Keratinocyte (primary cell): ENCODE measurements around the gene INCA1. TPM values are rescaled to one million over a fixed set of nuclear protein-coding genes. Genes with fewer than 3 reads are reported as not detected.
A peak's percentile ranks its signal among the peaks of the same experiment; 100 is the strongest.

Experiments used
- DNase-seq: peaks from one replicate; pipeline ENCODE4 v3.0.0-alpha.2; 2011; ENCODE audit warnings: low read depth, missing footprints, low spot score
- FAIRE-seq: peaks from 2 replicates; lab custom pipeline; 2011; peaks lifted over from hg19 to GRCh38; lab: Jason Lieb, UNC
- H2AFZ ChIP-seq: 2 replicates; pipeline ENCODE4 v1.6.0; 2012; ENCODE audit warnings: low read length, control low read depth, inconsistent platforms; ENCODE audit not compliant: control insufficient read depth
- H3K27ac ChIP-seq: 2 replicates; pipeline ENCODE4 v1.5.1; 2011; ENCODE audit warnings: low read length; ENCODE audit not compliant: control insufficient read depth, insufficient read depth
- H3K27me3 ChIP-seq: 3 replicates; pipeline ENCODE4 v1.6.0; 2011; ENCODE audit warnings: low read length; ENCODE audit not compliant: control insufficient read depth, insufficient read depth; ENCODE audit errors: extremely low read depth
- H3K36me3 ChIP-seq, 2 experiments: 2 replicates in 1 of 2; 3 replicates in 1 of 2; pipeline ENCODE4 v1.5.1; 2011; ENCODE audit warnings: low read length in 2 of 2, mild to moderate bottlenecking in 1 of 2; ENCODE audit not compliant: control insufficient read depth in 2 of 2, insufficient read depth in 2 of 2; ENCODE audit errors: extremely low read depth in 1 of 2
- H3K4me1 ChIP-seq: 3 replicates; pipeline ENCODE4 v1.5.1; 2011; ENCODE audit warnings: low read length; ENCODE audit not compliant: control insufficient read depth, insufficient read depth; ENCODE audit errors: extremely low read depth
- H3K4me2 ChIP-seq: 3 replicates; pipeline ENCODE4 v1.6.0; 2011; ENCODE audit warnings: low read depth, low read length; ENCODE audit not compliant: control insufficient read depth, insufficient read depth; ENCODE audit errors: extremely low read depth
- H3K4me3 ChIP-seq, 3 experiments: fragments of 200-600 bp in 1 of 3; sonication (generic) in 1 of 3; 2 replicates in 2 of 3; 3 replicates in 1 of 3; pipeline ENCODE4 v1.5.1; 2011 to 2016; ENCODE audit warnings: low read length in 3 of 3, mild to moderate bottlenecking in 3 of 3, control low read depth in 2 of 3, inconsistent platforms in 1 of 3, low read depth in 1 of 3, mixed read lengths in 1 of 3, mixed run types in 1 of 3, moderate library complexity in 1 of 3; ENCODE audit not compliant: control insufficient read depth in 2 of 3, insufficient read depth in 2 of 3; ENCODE audit errors: extremely low read depth in 1 of 3
- H3K79me2 ChIP-seq: 2 replicates; pipeline ENCODE4 v1.6.0; 2012; ENCODE audit warnings: low read length; ENCODE audit not compliant: control insufficient read depth, insufficient read depth
- H3K9ac ChIP-seq: 3 replicates; pipeline ENCODE4 v1.6.0; 2011; ENCODE audit warnings: low read length; ENCODE audit not compliant: control insufficient read depth, insufficient read depth; ENCODE audit errors: extremely low read depth
- H3K9me1 ChIP-seq: 3 replicates; pipeline ENCODE4 v1.6.0; 2011; ENCODE audit warnings: low read length; ENCODE audit not compliant: control insufficient read depth, insufficient read depth; ENCODE audit errors: extremely low read depth
- H3K9me3 ChIP-seq: 2 replicates; pipeline ENCODE4 v1.5.1; 2012; ENCODE audit warnings: low read depth, low read length; ENCODE audit not compliant: control insufficient read depth
- H4K20me1 ChIP-seq: 3 replicates; pipeline ENCODE4 v1.6.0; 2011; ENCODE audit warnings: low read length; ENCODE audit not compliant: control insufficient read depth, insufficient read depth; ENCODE audit errors: extremely low read depth
- EZH2 ChIP-seq: IDR thresholded peaks from one replicate; pipeline ENCODE4 v1.6.1; 2012; ENCODE audit warnings: inconsistent platforms, mild to moderate bottlenecking, low read length, moderate library complexity
- dilution Hi-C: fragments of 300-500 bp; cut with MboI; formaldehyde crosslinking; loops from one replicate; pipeline ENCODE4 v1.7.0; 2020; ENCODE audit warnings: low sequenced_read_pairs; ENCODE audit not compliant: extremely low pct_ligation_motif_present
- polyA plus RNA-seq, 5 experiments: library from polyadenylated mRNA; depleted of rRNA in 3 of 5; stranded (reverse) in 3 of 5; stranded (forward) in 1 of 5; unstranded in 1 of 5; fragments of >200 nt; gene quantifications; 1 replicate in 1 of 5; 2 replicates in 3 of 5; 3 replicates in 1 of 5; pipeline versions ENCODE4 v1.2.1 to v1.2.3, GENCODE V29; 2011 to 2012; ENCODE audit warnings: missing spikeins in 2 of 5, low read depth in 1 of 5, low replicate concordance in 1 of 5
- TF ChIP-seq, protein P1 (sequence below), 3 experiments: IDR thresholded peaks in 1 of 3; conservative IDR thresholded peaks in 1 of 3; optimal IDR thresholded peaks in 1 of 3; 2 replicates in 2 of 3; 3 replicates in 1 of 3; pipeline versions ENCODE3 to v1.5.1; 2011; ENCODE audit warnings: low read length in 3 of 3, mild to moderate bottlenecking in 3 of 3, moderate library complexity in 2 of 3, control low read depth in 1 of 3, inconsistent platforms in 1 of 3; ENCODE audit not compliant: insufficient read depth in 2 of 3; ENCODE audit errors: extremely low read depth in 1 of 3

The INCA1 gene
- polyA plus RNA-seq, 1 donor (not counting 4 experiments of a cell fraction or from before 2014, with no cell fraction given): 0.21 TPM

DNA sequence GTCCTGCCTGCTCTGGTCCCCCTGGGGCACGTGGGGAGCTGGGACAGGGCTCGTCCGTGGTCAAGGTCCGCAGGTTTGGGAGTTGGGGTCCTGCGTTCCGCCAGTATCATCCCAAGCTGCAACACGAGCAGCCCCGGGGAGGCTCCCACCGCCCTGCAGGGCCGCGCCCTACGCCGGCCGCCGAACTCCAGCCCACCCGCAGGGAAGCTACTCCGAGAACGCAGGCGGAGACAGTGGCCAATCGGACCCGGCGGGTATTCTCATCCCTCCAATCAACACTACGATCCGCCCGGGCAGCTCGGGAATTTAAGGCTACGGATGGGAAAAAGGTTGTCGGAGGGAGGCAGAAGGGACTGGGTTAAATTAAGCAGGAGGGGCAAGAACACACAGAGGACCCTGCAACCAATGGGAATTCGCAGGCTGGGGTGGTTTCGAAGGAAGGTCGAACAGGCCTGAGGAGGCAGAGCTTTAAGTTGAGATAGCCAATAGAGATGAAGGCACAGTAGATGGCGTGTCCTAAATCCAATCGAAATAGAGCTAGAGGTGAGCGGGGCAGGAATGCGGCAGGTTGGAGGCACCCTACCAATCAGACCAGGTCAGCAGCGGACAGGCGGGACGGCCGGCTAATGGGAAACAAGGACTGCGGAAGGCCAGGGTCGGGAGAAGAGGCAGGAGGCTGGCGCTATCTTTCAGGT, 30.3 kb downstream of the INCA1 start:
- FAIRE-seq (peak; percentile 93), DNase-seq (peak; percentile 95)
- H3K4me2 ChIP-seq: peak overlapping the region; percentile 95
- no peaks in the 10 kb centered on the region for H3K27me3 ChIP-seq
- no peaks in the 10 kb centered on the region for H4K20me1 ChIP-seq
- H3K9me3 ChIP-seq: no peaks in the 10 kb centered on the region
- no peak for TF ChIP-seq EZH2
- TF ChIP-seq, protein P1, sequence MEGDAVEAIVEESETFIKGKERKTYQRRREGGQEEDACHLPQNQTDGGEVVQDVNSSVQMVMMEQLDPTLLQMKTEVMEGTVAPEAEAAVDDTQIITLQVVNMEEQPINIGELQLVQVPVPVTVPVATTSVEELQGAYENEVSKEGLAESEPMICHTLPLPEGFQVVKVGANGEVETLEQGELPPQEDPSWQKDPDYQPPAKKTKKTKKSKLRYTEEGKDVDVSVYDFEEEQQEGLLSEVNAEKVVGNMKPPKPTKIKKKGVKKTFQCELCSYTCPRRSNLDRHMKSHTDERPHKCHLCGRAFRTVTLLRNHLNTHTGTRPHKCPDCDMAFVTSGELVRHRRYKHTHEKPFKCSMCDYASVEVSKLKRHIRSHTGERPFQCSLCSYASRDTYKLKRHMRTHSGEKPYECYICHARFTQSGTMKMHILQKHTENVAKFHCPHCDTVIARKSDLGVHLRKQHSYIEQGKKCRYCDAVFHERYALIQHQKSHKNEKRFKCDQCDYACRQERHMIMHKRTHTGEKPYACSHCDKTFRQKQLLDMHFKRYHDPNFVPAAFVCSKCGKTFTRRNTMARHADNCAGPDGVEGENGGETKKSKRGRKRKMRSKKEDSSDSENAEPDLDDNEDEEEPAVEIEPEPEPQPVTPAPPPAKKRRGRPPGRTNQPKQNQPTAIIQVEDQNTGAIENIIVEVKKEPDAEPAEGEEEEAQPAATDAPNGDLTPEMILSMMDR (optimal IDR thresholded peaks at IDR 0.05 in 1 of 3, IDR thresholded peaks at IDR 0.05 in 1 of 3, conservative IDR thresholded peaks at IDR 0.05 in 1 of 3; ENCODE audit: extremely low read depth in 1 of 3, insufficient read depth in 2 of 3, low read length in 3 of 3): no peak
- dilution Hi-C loops: no loop called here
- H3K36me3 ChIP-seq: peaks cover 11 to 19% of the 10 kb centered on the region in 2 experiments
- peaks cover 31% of the 10 kb centered on the region for H3K4me1 ChIP-seq
- H3K9me1 ChIP-seq: no peaks in the 10 kb centered on the region
- peak overlapping the region; percentile 97 for H3K9ac ChIP-seq
- peak overlapping the region; percentile 99 for H3K27ac ChIP-seq
- H3K79me2 ChIP-seq: peaks cover 5% of the 10 kb centered on the region
- no peak overlapping the region for H2AFZ ChIP-seq
- peak overlapping the region; percentile 71 to 94 (median 92) for H3K4me3 ChIP-seq

DNA sequence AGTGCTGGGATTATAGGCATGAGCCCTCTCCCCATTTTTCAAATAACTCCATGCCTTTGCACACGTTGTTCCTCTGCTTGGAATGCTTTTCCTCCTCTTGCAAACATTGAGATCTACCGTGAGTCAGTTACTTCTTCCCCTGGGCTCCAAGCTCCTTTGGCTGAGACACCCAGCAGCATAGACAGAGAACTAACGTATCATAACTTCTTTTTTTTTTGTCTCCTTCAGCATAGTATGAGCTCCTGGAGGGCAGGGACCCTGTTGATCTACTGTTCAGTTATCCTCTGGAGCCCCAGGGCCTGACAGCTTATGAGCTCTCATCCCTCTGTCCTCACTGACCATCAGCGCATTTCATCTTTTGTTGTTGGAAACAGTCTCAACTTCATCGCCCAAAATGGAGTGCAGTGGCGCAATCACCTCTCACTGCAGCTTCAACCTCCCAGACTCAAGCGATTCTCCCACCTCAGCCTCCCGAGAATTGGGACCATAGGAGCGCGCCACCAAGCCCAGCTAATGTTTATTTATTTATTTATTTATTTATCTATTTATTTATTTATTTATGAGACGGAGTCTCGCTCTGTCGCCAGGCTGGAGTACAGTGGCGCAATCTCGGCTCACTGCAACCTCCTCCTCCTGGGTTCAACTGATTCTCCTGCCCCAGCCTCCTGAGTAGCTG, 31.9 kb downstream of the INCA1 start:
- dilution Hi-C loops: no loop called here
- Histone ChIP-seq H3K4me1 (peaks cover 31% of the 10 kb centered on the region), H3K9me1 (no peaks in the 10 kb centered on the region), H3K36me3 (peaks cover 10 to 15% of the 10 kb centered on the region in 2 experiments), H4K20me1 (no peaks in the 10 kb centered on the region), H3K9ac (no peak overlapping the region), H3K4me2 (no peak overlapping the region), H3K79me2 (peaks cover 5% of the 10 kb centered on the region), H3K9me3 (no peaks in the 10 kb centered on the region), H3K27ac (no peak overlapping the region), H3K27me3 (no peaks in the 10 kb centered on the region), H2AFZ (no peak overlapping the region), H3K4me3 (no peak overlapping the region)
- TF ChIP-seq, protein P1 (optimal IDR thresholded peaks at IDR 0.05 in 1 of 3, IDR thresholded peaks at IDR 0.05 in 1 of 3, conservative IDR thresholded peaks at IDR 0.05 in 1 of 3; ENCODE audit: extremely low read depth in 1 of 3, insufficient read depth in 2 of 3, low read length in 3 of 3): no peak
- no peak for TF ChIP-seq EZH2
- DNase-seq (no peak), FAIRE-seq (no peak)
